Measurements from ENCODE around the gene BICC1.

BICC1 gene, protein sequence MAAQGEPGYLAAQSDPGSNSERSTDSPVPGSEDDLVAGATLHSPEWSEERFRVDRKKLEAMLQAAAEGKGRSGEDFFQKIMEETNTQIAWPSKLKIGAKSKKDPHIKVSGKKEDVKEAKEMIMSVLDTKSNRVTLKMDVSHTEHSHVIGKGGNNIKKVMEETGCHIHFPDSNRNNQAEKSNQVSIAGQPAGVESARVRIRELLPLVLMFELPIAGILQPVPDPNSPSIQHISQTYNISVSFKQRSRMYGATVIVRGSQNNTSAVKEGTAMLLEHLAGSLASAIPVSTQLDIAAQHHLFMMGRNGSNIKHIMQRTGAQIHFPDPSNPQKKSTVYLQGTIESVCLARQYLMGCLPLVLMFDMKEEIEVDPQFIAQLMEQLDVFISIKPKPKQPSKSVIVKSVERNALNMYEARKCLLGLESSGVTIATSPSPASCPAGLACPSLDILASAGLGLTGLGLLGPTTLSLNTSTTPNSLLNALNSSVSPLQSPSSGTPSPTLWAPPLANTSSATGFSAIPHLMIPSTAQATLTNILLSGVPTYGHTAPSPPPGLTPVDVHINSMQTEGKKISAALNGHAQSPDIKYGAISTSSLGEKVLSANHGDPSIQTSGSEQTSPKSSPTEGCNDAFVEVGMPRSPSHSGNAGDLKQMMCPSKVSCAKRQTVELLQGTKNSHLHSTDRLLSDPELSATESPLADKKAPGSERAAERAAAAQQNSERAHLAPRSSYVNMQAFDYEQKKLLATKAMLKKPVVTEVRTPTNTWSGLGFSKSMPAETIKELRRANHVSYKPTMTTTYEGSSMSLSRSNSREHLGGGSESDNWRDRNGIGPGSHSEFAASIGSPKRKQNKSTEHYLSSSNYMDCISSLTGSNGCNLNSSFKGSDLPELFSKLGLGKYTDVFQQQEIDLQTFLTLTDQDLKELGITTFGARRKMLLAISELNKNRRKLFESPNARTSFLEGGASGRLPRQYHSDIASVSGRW
- 0 to 2.2 (median 0.13) reads per million in 4 experiments for total RNA-seq

DNA sequence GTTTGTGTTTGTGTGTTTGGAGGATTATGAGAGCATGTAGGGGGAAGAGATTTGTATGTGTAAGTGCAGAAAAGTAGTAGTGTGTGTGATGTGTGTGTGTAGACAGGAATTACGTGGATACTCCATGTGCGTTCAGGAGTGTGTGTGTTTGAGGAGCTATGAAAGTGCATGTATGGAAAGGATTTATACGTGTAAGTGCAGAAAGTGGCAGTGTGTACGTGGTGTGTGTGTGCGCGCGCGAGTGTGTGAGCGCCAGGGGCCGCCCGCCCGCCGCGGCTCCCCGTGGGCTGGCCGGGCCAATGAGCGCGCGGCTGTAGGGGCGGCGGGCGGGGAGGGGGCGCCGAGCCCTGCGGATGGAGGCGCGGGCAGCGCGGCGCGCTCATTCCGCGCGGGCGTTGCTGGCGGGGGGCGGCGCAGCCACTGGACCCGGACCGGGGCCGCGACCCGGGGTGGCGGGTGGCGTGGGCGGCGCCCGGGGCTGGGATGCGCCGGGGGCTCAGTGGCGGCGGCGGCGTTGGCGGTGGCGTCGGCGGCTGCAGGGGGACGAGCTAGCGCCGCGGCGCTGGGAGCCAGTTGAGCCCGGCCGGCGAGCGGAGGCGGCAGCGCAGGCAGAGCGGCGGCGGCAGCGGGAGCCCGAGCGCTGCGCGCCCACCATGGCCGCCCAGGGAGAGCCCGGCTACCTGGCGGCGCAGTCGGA, at the start of gene BICC1:
Gene BICC1 (plus strand): TSS at position 382 of the 697 bp plus-strand sequence. CDS start 272 bp downstream, at position 654.
- no peak for DNase-seq

DNA sequence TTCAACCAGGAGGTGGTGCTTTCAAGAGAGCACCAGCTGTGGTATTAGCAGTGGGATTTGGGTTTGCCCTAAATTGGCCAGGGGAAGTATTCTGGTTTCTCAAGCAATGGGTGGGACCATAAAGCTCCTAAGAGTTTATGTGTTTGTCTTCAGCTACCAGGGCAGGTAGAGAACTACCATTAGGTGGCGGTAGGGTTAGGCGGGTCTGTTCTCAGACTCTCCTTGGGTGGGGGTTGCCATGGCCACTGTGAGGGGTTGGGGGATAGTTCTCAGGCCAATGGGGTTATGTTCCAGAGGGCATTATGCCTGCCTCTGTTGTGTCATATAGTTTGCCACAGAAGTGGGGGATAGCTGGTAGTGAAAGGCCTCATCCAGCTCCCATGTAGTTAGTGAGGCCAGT, 47.7 kb upstream of the BICC1 start:
- DNase-seq: no peak

DNA sequence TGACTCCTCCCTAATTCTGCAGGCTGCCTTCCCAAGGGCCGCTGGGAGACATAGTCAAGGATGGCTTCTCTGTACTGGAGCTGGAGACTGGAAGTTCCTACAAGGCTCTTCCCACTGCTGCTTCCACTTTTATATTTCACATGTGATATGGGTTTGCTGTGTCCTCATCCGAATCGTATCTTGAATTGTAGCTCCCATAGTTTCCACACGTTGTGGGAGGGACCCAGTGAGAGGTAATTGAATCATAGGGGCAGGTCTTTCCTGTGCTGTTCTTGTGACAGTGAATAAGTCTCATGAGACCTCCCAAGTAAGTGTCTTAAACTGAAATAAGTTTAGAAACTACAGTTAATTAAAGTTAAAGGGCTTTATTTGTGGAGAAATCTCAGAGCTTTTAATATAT, 47.0 kb upstream of the BICC1 start:
- DNase-seq: no peak

DNA sequence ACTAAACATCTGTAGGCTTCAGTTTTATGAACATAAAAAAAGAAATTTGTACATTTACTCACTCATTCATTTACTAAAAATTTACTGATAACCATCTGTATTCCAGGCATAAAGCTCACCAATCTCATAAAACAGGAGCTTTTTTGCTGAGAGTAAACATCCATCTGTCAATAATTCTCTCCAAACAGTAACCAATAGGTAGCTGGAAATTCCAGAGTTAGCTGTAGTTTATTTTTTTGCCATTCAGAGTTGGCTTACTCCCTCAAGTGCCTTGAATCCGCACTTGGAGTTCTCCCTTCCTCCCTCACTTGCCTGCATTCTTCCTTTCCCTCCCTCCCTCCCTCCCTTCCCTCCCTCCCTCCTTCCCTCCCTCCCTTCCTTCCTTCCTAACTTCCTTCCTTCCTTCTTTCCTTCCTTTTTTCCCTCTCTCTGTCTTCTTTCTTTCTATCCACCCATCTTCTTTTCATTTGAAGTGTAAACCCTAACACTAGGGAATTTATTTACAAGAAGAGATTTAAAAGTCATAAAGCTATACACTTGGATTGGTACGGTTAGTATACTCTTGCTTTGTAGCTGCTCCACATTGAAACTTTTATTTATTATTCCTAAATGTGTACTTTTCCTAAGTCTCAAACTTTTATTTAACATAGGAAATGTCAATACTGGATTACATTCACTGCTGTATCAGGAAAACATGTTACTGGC, 44.6 kb upstream of the BICC1 start:
- DNase-seq: no peak

DNA sequence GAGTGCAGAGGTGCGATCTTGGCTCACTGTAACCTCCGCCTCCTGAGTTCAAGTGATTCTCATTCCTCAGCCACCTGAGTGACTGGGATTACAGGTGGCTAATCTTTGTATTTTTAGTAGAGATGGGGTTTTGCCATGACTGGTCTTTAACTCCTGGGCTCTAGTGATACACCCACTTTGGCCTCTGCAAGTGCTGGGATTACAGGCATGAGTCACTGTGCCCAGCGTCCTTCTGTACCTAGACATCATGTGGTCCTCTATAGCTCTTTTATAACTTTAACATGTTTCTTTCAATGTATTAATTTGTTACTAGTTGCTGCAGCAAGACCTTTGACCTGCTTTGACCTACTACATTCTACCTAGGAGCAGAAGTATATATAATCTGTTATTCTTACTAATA, 38.7 kb upstream of the BICC1 start:
- no peak for DNase-seq

DNA sequence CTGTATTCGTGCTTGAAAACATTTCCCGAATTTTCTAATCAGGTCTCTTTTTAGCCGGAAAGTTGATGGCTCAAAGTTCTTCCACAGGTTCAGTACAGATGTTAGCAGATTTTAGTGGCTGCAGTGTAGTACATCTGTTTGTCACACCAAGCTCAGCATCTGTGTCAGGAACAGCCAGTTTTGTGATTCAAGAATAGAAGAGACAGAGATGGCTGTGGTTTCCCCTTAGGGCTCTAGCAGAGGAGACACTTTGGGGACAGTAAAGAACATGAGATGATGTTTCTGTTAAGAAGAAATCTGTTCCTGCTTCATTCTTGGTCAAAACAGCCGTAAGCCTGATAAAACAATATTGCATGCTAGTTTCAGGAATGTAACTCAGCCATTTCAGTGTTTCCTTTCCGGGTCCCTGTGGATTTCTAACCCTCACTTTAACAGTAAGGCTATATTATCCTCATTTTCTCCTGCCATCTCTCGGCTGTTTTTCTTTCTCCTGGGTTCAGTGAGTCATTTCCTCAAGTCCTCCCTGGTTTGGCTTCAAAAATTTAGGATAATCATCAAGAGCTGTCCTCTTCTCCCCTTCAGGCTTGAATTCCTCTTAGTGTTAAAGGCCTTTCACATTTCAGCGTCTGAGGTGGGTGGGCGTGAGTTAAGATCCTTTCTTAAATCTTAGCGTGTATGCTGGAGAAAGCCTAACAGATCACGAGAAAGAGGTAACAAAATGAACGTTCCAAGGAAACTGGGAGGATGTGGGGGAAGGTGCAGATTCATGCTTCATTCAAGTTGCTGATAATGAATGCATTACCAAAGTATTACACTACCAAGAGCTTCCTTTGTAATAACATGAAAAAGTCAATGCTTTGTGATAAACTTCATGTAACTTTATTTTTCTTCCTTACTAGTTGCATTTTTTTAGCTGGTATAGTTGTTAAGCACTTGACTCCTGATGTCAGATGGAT, 37.1 kb upstream of the BICC1 start:
- DNase-seq: no peak

DNA sequence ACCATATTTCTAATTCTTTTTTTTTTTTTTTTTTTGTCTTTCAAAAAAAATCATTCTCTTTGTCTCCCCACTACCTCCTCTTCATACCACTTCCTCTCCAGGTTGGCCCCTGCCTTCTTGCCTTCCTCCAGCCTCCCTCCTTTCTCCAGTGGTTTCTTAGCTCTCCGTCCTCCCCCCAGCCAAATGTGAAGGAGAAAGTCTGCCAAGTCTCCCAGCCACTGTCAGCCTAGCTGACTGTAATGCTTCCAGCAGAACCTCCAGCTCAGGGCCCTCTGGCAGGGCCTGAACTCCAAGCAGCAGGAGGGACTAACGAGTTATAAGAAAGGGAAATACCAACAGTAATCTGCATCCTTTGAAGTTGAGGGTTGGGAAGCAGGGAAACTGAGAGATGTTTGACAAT, 35.5 kb upstream of the BICC1 start:
- no peak for DNase-seq

DNA sequence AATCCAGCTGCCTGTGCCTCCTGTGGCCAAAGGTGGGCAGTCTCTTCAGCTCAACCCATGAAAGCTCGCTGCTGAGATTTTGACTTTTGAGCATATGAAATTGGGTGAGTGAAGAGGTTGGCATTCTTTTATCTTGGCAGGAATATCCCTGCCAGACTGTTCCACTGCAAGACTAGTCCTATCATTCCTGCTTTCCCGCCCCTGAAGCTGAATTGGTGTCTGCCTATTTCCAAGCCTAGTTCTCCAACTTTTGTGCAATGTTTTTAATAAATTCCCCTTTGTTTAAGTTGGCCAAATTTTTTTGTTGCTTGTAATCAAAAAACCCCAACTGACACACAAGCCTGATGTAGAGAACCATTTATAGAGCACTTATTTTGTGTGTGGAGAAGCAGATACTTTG, 34.8 kb upstream of the BICC1 start:
- DNase-seq: no peak

DNA sequence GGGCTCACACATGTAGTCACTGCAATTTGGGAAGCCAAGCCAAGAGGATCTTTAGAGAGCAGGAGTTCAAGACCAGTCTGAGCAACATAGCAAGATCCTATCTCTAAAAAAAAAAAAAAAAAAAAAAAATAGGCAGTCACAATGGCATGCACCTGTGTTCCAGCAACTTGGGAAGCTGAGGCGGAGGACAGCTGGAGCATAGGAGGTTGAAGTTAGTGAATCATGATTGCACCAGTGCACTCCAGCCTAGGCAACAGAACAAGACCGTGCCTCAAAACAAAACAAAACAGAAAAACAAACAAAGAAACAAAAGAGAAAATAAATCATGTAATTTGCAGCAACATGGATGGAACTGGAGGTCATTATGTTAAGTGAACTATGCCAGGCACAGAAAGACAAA, 33.6 kb upstream of the BICC1 start:
- DNase-seq: no peak

DNA sequence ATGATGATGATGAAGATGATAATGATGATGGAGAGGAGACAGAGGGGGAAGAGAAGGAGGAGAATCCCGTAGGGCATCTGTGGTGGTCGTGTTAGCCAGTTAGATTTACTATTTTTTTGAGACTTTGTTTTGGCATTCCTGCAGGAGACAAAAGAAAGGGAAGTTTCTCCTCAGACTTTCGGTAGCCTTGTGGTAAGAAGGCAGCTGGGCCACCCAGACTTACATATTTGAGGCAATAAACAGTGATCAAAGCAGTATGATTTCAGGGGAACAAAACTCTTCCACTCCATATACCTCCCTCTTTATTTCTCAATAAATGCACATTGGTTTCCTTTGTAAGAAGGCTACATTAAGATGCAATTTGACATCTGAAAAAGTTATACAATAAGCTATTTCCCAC, 32.4 kb upstream of the BICC1 start:
- DNase-seq: no peak

DNA sequence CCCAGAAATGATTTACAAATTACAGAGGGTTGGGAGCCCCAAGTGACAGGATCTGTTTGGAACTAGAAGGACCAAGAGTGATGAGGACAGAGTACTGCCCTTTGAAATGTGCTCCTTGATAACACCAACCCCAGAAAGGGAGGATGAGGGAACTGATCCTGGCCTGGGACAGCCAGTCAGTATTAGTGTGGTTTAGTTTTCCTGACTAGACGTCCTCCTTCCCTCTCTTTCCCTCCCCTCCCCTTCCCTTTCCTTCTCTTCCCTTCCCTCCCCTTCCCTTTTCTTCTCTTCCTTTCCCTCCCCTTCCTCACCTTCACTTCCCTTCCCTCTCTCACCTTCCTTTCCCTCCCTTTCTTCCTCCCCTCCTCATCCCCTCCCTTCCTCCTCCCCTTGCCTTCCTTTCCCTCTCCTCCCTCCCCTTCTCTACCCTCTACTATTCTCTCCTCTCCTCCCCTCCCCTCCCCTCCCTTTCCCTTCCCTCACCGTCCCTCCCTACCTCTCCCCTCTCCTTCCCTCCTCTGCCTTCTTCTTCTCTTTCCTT, 31.0 kb upstream of the BICC1 start:
- no peak for DNase-seq

DNA sequence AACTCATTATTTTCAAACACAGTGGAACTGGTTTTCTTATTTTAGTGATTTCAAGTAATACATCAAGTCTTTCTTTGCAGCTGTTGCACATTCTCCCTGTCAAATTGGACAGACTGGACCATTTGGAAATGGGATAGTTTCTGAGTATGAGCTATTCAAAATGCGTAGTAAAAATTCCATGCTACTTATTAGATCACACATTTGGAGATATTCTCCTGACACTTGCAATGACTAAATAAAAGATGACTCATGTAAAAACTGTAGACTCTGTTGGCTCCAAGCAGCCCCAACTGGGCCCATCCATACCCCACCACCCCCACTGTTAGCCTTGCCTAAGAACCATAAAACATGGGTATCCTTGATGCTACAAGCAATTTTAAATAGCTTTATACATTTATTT, 25.9 kb upstream of the BICC1 start:
- no peak for DNase-seq

DNA sequence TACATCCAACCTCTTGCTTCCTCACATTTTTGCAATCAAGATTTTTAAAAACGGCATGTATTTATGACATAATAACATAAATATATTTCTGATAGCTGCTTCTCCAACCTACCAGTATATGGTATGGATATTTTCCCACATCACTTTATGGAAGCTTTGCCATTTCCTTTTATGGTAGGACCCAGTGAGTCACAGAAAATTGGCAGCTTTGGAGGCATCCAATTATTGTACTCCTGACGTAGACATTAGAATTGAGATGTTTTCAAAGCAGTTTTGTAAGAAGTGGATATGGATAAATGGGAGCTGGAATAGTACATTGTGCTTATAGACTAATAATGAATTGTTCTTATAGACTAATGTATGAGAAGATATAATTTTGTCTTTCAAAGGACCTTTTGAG, 23.8 kb upstream of the BICC1 start:
- no peak for DNase-seq

DNA sequence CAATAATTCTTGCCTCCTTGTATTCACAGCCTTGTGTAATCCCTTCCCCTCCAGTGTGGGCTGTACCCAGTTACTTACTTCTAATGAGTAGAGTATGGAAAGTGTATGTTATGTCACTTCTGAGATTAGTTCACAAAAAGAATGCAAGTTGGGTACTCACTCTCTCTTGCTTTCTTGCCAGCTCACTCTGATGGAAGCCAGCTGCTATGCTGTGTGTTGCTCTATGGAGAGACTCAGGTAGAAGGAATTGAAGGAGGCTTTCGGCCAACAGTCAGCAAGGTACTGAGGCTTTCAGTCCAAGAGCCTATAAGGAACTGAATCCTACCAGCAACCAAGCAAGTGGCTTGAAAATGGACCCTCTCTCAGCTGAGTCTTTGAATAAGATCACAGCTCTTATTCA, 9.7 kb upstream of the BICC1 start:
- DNase-seq: no peak

DNA sequence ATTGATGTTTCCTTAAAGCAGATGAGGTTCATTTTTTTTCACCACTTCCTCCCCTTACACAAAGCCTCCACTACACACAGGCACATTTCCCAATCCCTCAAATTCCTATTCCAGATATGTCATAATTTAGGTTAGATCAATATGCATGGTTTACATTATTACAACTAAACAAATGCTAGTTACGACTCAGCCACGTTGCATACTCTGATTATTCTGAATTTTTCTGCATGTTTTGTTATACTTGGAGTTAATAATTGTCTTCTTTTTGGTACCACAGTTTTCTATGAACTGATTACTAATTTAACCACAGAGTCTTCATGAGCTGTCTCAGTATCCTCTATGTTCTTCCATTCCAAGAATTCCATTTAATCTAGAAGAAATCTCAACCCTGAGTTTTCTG, 4.4 kb upstream of the BICC1 start:
- no peak for DNase-seq

DNA sequence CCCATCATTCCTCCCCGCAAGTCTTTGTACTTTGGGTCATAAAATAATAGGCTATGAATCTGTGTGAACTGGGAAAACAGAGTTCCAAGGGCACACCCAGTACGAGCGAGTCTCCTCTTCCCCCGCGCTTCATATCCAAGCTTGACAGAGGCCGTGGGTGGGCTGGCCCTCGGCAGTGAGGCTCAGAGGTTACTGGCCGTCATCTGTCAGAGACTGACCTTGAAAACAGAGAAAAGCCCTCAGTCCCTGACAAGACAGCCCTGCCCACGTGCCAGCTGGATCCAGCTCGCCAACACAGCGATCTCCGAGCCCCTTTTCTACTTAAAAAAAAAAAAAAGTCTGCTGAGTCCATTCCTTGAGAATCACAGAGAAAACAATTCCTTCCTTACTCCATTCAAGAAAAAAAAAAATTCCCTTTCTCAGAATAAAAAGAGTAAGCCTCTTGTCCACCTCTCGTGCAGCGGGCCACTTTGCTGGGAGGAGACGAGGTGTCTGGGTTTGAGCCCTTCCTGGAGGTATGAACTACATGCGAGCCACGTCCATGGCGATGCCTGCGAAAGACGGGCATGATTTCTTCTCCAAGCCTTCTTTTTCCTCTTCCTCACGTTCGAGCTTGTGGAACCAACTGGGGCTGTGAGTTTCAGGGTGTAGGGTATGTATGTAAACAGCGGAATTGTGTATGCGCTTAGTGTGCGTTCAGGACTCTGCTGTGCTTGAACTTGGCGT, 744 bp upstream of the BICC1 start:
- DNase-seq: no peak

DNA sequence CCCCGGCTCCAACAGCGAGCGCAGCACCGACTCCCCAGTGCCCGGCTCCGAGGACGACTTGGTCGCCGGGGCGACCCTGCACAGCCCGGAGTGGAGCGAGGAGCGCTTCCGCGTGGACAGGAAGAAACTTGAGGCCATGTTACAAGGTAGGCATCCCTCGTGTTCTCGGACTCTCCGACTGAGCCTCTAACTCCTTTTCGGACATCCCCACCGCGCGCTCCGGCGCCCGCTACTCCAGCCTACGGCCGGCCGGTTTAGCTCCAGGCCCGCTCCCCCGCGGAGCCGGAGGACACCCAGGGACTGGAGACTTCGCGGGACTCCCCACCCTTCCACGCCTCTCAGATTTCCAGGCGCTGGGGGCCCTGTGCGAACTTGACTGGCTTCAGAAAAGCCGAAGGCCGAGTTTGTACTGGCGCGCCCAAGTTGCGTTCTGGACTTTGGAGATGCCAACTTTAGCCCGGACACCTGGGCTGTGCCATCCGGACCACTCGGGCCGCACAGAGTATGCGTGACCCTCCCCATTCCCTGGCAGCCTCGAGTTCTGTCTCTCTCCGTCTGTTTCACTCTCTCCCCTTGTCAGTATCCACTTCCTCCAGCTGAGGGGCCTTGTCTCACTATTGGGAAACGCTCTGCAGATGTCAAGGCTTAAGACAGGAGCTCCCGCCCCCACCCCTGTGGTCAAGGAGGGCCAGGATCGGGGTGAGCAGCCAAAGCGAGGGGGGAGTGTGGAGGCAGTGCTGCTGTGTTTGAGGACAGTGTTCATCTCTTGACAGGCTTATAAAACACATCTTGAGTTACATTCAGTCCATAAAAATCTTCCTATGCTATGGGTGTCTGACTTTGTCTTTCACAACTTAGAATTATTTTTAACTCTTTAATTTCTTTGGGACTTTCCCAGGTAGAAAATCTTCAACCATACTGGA, 777 bp downstream of the BICC1 start:
- DNase-seq: no peak

DNA sequence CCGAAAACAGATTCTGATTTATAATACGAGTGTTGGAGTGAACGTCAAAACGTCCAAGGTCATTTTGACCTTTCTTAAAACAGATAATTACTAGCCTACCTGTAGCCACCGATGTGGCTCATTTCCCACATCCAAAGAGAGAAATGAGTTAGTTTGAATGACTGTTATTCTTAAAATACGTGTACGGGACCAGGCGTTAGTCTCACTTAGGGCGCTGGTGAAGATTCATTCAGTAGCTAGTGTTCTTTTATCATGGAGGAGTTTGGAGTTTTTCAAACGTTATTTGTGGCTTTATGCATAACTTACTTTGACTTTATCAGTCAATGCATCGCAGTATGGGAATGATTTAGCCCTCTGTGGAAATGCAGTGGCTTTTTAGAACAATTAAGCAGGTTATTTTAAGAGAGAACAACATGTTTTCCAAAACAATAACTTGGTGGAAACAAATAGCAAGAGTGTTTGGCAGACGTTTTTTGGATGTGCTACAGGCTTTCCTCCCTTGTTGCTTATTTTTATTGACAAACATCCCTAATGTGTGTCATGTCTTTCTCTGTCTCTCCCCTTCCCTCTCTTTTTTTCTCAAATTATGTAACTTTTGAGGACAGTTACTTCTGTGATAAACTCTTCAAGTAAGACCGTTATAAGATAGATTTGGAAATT, 1.6 kb downstream of the BICC1 start:
- DNase-seq: no peak

Data from effector CD8-positive, alpha-beta T cell (primary cell).